Endodermal cell (in vitro differentiated cells): Measurements from ENCODE around the gene TRPC6. TPM values are rescaled to one million over a fixed set of nuclear protein-coding genes. Genes with fewer than 3 reads are reported as not detected.

ENCODE experiments used
- DNase-seq: peaks from one replicate; pipeline ENCODE4 v3.0.0-alpha.2; 2017
- H3K27ac ChIP-seq: 2 replicates; pipeline ENCODE4 v1.5.1; 2013; ENCODE audit warnings: mild to moderate bottlenecking, low read depth, low read length, moderate library complexity
- H3K27me3 ChIP-seq: 2 replicates; pipeline ENCODE4 v1.6.1; 2013; ENCODE audit warnings: mild to moderate bottlenecking, low read length, moderate library complexity; ENCODE audit not compliant: insufficient read depth, control insufficient read depth, poor library complexity, severe bottlenecking
- H3K36me3 ChIP-seq: 2 replicates; pipeline ENCODE4 v1.7.0; 2013; ENCODE audit warnings: mild to moderate bottlenecking, low read length, moderate library complexity; ENCODE audit not compliant: control insufficient read depth, insufficient read depth
- H3K4me1 ChIP-seq: one replicate; pipeline ENCODE4 v1.7.0; 2013; ENCODE audit warnings: low read length; ENCODE audit not compliant: control insufficient read depth, insufficient read depth
- H3K4me3 ChIP-seq: 2 replicates; pipeline ENCODE4 v1.5.1; 2013; ENCODE audit warnings: mild to moderate bottlenecking, low read length, moderate library complexity
- H3K9ac ChIP-seq: 2 replicates; pipeline ENCODE4 v1.6.1; 2013; ENCODE audit warnings: mild to moderate bottlenecking, low read length, moderate library complexity; ENCODE audit not compliant: poor library complexity, severe bottlenecking; ENCODE audit errors: extremely low read depth
- H3K9me3 ChIP-seq: 2 replicates; pipeline ENCODE4 v1.6.1; 2013; ENCODE audit warnings: mild to moderate bottlenecking, low read length, moderate library complexity; ENCODE audit not compliant: control insufficient read depth
- H3K27ac Mint-ChIP-seq: 2 replicates; pipeline ENCODE4 v1.8.0; 2020; ENCODE audit warnings: mixed read lengths
- H3K27me3 Mint-ChIP-seq: 2 replicates; pipeline ENCODE4 v1.8.0; 2021; ENCODE audit warnings: mild to moderate bottlenecking, mixed read lengths; ENCODE audit not compliant: insufficient read depth
- H3K36me3 Mint-ChIP-seq: 2 replicates; pipeline ENCODE4 v1.8.0; 2020; ENCODE audit warnings: low read depth, mixed read lengths
- H3K4me1 Mint-ChIP-seq: 2 replicates; pipeline ENCODE4 v1.8.0; 2020; ENCODE audit warnings: mixed read lengths
- H3K4me3 Mint-ChIP-seq: 2 replicates; pipeline ENCODE4 v1.8.0; 2020; ENCODE audit warnings: mild to moderate bottlenecking, moderate library complexity, mixed read lengths
- H3K9me3 Mint-ChIP-seq: 2 replicates; pipeline ENCODE4 v1.8.0; 2020; ENCODE audit warnings: mild to moderate bottlenecking, mixed read lengths
- CTCF ChIP-seq: fragments of 200-600 bp; sonication (generic); conservative IDR thresholded peaks from 2 replicates; pipeline ENCODE4 v1.5.0; 2021; ENCODE audit warnings: antibody characterized with exemption, mild to moderate bottlenecking
- WGBS, 2 experiments: methylation state at CpG; one replicate each; pipeline versions ENCODE4 v1.1.5 to v1.1.7; 2013; ENCODE audit warnings: missing lambda C conversion rate in 2 of 2, mixed read lengths in 1 of 2; ENCODE audit not compliant: insufficient coverage in 1 of 2, insufficient read length in 1 of 2; 5-methylcytosine and 5-hydroxymethylcytosine counted together
- total RNA-seq, 2 donors: library from RNA; stranded (reverse); fragmentation: NEBNext Ultra II Directional in 1 of 2; extraction: Animal tissue kit (Norgen Biotek cat#: 25700) in 1 of 2; gene quantifications; 2 replicates in 1 of 2; 3 replicates in 1 of 2; pipeline ENCODE4 v1.2.1, GENCODE V29; 2021

TRPC6 gene
- total RNA-seq, 2 donors from 2014 or later, result 1.2 to 5.1 TPM

GRCh38 chr11:101442936-101443521 is 140.8 kb downstream of the TRPC6 start:
- H3K4me3 Mint-ChIP-seq, result no peak overlapping the region
- no peaks in the 10 kb centered on the region for H3K4me1 ChIP-seq
- H3K27me3 ChIP-seq, result no peaks in the 10 kb centered on the region
- no peak overlapping the region for H3K27ac ChIP-seq
- no peak overlapping the region for H3K4me3 ChIP-seq
- no peak for DNase-seq
- H3K27ac Mint-ChIP-seq, result no peak overlapping the region
- H3K9ac ChIP-seq, result no peak overlapping the region
- no peaks in the 10 kb centered on the region for H3K4me1 Mint-ChIP-seq
- TF ChIP-seq CTCF, result no peak
- H3K36me3 Mint-ChIP-seq, result no peaks in the 10 kb centered on the region
- H3K27me3 Mint-ChIP-seq, result no peaks in the 10 kb centered on the region
- 92 to 97% methylated on average over 8 of the region's 8 CpGs for WGBS, 2 experiments
- H3K9me3 ChIP-seq, result no peaks in the 10 kb centered on the region
- H3K9me3 Mint-ChIP-seq, result no peaks in the 10 kb centered on the region
- H3K36me3 ChIP-seq, result no peaks in the 10 kb centered on the region

- Mint-ChIP-seq H3K4me3 (no peak overlapping the region), H3K4me1 (no peaks in the 10 kb centered on the region), H3K9me3 (no peaks in the 10 kb centered on the region), H3K27ac (no peak overlapping the region), H3K27me3 (no peaks in the 10 kb centered on the region), H3K36me3 (no peaks in the 10 kb centered on the region)
- Histone ChIP-seq H3K27ac (no peak overlapping the region), H3K9ac (no peak overlapping the region), H3K4me1 (no peaks in the 10 kb centered on the region), H3K27me3 (no peaks in the 10 kb centered on the region), H3K36me3 (no peaks in the 10 kb centered on the region), H3K4me3 (no peak overlapping the region), H3K9me3 (no peaks in the 10 kb centered on the region)
- WGBS, 2 experiments, result 86 to 90% methylated on average over 3 to 4 of the region's 4 CpGs
- DNase-seq, result no peak
- TF ChIP-seq CTCF, result no peak
These were observed 141.6 kb downstream of the TRPC6 start for GRCh38 chr11:101442171-101442570.

- no peak overlapping the region for H3K9ac ChIP-seq
- H3K4me3 ChIP-seq, result no peak overlapping the region
- Mint-ChIP-seq H3K9me3 (no peaks in the 10 kb centered on the region), H3K27ac (no peak overlapping the region), H3K36me3 (no peaks in the 10 kb centered on the region), H3K4me3 (no peak overlapping the region), H3K27me3 (no peaks in the 10 kb centered on the region), H3K4me1 (no peaks in the 10 kb centered on the region)
- no peaks in the 10 kb centered on the region for H3K36me3 ChIP-seq
- H3K27ac ChIP-seq, result no peak overlapping the region
- DNase-seq, result no peak
- no peaks in the 10 kb centered on the region for H3K27me3 ChIP-seq
- WGBS, 2 experiments, result 93 to 100% methylated on average over 1 of the region's 1 CpG
- no peaks in the 10 kb centered on the region for H3K4me1 ChIP-seq
- H3K9me3 ChIP-seq, result no peaks in the 10 kb centered on the region
- TF ChIP-seq CTCF, result no peak
These were observed 142.1 kb downstream of the TRPC6 start for GRCh38 chr11:101441747-101442146.
